HG02938 (cell line): ENCODE measurements around the gene CCNH.

ENCODE experiments used
- ATAC-seq: cut with Tn5 transposase; IDR thresholded peaks from one replicate; pipeline ENCODE4 v1.9.1; 2021; ENCODE audit warnings: mild to moderate bottlenecking, moderate library complexity; ENCODE audit not compliant: unreplicated experiment

Gene CCNH

DNA sequence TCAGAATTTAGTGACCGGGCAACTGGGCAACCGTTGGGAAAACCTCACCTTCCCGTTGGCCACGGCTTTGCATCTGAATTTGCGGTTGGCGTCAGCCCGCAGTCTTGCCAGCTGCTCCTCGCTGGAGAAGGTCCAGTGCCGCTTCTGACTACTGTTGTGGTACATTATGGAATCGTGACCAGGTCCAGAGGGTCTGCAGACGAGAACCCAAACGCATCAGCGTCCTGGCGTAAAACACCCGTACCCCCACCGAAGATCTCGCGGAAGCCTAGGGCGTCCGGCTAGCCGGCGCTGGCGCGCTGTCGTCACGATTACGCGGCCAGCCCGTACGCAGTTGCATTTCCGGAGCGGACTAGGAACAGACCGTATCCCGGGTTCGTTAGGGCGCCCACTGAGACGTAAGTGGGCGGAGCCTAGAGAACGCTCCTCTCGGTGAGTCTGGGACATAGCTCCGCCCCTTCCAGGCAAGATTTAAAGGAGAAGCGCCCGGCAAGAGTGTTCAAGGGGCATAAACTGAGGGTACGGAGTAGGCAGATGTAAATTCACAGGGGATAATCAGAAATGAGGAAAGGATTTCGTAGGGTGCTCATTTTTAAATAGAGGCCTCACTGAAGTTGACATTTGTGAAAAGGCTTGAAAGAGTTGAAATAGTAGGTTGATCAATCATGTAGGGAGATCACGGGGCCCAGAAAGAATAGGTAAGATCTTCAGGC is at the start of gene CCNH:
TSS of gene CCNH (minus strand) at position 301 of the 713 bp plus-strand sequence. CDS start at position 165, 136 bp downstream.
- peak; percentile 99 for ATAC-seq

DNA sequence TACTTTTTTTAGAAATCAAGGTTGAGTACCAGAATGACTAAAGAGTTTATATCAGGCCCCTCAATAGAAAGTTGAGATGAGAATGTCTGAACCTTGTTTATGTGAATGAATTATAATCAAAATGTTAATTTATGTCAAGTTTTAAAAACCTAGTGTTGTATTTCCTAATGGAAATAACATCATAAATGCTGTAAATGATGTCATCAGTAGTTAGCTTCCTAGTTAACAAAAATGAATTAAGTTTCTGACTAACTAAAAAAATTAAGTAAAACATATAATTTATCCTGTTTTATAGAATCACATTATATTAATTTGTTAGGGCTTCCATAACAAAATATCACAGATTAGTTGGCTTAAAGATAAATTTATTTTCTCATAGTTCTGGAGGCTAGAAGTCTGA is 45.0 kb upstream of the CCNH start:
- ATAC-seq, result no peak

DNA sequence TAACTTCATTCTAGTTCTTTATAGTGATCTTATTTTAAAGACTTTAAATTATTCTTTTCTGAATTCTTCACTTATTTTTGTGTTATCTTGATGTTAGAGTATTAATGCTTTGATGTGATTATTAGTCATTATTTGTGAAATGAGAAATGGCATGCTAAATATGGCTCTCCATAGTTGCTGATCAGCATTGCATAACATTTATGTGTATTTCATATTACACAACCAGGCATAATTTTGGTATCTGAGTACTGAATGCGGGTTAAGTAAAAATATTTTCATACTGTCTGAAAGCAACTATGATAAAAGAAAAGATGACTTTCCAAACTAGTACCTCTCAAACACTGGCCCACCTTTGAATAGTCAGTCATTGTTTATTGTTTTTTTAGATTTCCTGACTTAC is 41.1 kb upstream of the CCNH start:
- no peak for ATAC-seq

DNA sequence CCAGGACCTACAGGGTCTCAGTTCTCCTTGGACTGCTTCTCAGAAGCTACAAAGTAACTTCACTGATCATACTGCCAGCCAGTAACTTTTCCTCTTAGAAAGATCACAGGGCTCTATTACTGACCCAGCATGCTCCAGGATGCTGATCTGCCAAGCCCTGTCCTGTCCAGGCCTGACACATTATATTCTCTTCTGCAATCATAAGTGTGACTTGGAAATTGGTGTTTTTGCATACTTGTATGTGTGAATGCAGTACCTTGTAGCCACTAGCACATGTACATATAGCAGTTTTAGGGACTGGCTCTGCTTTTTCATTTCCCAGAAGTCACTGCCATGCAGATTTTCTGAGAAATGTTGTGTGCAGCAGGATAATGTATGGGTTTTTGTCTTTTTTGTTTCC is 40.1 kb upstream of the CCNH start:
- no peak for ATAC-seq

DNA sequence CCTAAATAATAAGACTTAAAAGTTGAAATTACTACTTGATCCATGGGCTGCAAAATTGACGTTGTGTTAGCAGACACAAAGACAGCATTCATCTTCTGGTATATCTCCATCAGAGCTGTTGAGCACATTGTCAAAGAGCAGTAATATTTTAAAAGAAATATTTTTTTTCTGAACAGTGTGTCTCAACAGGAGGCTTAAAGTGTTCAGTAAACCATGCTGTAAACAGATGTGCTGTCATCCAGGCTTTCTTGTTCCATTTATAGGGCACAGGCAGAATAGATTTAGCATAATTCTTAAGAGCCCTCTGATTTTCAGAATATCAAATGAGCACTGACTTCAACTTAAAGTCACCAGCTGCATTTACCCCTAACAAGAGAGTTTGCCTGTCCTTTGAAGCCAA is 29.7 kb upstream of the CCNH start:
- no peak for ATAC-seq

DNA sequence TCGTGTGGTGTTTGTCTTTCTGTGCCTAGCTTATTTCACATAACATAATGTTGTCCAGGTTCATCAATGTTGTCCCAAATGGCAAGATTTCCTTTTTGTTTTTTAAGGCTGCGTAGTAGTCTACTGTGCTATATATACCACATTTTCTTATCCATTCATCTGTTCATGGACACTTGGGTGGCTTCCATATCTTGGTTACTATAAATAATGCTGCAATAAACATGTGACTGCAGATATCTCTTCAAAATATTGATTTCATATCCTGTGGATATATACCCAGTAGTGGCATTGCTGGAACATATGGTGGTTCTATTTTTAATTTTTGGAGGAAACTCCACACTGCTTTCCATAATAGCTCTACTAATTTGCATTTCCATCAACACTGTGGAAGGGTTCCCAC is 25.5 kb upstream of the CCNH start:
- no peak for ATAC-seq

DNA sequence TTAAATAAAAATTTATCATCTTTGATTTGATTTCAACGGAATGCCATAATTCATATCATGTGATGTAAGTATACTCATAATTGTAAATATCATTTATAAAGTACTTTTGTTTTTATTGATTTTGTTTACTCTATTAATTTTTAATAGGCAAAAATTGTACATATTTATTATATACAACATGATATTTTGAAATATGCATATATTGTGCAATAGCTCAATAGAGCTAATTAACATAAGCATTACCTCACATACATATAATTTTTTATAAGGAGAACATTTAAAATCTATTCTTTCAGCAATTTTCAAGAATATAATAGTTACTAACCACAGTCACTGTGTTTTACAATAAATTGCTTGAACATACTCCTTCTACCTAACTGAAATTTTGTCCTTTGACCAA is 25.0 kb upstream of the CCNH start:
- ATAC-seq, result no peak

DNA sequence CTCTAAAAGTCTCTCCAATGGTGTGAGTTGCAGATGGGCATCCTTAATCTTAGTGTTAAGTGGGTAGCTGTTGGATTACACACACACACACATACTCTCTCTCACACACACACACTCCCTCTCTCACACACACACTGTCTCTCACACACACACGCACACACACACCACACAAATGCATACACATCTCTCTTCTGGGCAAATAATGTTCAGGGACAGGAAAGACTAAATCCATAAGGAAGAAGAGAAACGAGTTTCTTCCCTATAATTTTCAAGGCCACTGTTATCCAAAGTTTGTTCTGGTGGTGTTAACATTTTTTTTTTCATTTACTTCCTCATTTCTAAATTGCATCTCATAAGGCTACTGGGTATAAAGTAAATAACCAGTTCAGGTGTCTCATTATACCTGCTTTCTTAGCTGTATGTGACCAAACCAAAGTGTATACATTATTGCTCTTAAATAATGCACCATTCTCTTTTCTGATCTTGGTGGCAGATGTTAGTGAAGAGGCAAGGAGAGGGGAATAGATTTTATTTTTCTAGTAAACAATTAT is 22.5 kb upstream of the CCNH start:
- no peak for ATAC-seq

DNA sequence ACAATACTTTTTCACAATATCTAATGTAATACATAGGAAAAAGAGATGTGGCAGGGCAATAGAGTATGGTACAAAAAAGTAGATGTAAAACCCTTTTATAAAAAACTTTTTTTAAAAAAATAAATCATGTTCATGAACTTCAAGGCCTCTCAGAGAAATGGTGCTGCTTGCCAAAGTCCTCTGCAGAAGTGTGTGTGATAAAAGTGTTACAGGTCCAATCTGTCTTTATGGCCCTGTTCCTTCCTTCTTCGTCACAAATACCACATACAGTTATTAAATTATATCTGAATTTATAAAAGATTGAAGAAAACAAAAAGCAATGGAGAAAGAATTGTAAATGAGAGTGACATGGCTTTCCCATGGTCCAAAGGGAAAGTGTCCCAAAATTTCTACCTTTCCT is 21.7 kb upstream of the CCNH start:
- ATAC-seq, result no peak

DNA sequence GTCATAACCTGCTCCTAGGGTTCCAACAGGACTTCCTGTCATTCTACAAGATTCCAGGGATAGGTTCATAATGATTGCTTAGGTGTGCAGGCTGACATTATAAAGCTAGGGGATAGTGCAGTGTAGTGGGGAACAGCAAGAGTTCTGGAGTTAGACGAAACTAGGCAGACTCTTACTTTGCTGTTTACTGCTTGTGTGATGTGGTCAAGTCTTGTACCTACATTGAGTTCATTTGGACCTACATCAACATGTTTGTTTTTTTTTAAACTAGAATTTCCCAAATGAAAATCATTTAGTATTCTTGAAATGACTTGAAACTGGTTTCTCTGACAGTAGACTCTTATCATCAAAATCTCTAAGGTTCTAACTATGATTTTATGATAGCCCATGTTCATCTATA is 21.2 kb upstream of the CCNH start:
- ATAC-seq, result no peak

DNA sequence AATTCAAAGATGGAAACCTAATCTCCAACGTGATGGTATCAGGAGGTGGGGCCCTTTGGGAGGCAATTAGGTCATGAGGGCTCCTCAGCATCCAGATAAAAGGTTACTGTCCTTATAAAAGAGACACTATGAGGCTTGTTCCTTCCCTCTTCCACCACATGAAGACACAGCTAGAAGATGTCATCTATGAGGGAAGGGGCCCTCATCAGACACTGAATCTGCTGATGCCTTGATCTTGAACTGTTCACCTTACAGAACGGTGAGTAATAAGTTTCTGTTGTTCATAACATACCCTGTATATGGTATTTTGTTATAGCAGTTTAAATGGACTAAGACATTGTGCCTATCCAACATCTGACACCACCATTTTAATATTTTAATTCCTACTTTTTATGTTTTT is 19.7 kb upstream of the CCNH start:
- ATAC-seq, result no peak

DNA sequence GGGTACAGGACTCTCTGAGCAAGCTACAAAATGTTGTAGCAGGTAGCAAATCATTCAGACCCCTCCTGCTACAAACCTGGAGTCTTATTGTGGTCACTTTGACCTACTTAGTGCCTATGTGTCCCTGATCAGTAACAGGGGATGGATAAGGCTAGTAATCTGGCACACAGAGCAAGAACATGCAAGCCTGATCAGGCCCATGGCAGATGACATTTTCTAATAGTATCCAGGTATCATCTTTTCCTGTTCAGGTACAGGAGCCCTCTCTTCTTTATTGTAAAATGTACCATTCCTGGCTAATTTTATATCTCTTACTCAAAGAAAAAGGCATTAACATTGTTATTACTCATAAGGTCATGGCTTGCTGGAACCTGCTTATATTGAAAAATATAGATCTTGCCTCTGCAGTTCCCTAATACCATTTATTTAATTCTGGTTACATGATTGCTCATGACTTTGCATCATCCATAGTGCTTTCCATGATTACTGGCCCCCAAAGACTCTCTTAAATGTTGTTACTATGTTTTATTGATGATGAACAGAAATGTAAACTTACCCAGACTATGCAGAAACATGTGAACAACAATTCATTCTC is 18.2 kb upstream of the CCNH start:
- no peak for ATAC-seq

DNA sequence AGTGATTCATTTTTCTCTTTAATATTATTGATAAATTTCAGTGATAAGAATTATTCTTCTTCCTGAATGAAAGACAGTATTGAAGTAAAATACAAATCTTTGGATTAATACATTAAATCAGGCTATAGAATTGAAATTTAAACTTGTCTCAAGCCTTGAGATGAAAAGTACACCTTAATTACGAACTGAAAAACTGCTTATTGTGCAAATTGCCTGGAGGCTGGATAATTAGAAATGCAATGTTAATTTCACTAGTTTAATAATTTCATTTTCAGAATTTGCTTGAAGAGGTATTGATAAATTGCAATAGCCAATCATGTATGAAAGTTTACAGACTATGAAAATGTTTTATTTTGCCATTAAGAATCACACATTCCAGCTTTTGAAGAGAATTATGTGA is 11.0 kb upstream of the CCNH start:
- no peak for ATAC-seq

DNA sequence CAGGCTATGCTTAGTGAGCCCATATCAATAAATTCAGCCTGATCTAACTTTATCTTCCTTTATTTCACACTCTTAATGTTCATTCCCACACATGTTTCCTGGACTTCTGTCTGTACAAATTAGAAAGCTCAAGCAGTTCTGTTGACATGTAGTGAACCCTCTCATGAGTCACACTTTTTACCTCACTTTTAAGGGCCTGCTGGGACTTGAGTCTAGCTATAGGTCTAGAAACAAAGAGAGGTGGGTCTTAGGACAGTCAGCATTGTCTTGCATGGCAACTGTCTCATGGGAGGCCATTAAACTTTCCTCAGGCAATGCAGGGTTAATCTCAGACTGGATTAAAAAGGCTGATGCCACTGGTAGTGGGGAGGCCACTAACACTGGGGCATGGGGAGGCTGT is 8.6 kb upstream of the CCNH start:
- ATAC-seq, result no peak

DNA sequence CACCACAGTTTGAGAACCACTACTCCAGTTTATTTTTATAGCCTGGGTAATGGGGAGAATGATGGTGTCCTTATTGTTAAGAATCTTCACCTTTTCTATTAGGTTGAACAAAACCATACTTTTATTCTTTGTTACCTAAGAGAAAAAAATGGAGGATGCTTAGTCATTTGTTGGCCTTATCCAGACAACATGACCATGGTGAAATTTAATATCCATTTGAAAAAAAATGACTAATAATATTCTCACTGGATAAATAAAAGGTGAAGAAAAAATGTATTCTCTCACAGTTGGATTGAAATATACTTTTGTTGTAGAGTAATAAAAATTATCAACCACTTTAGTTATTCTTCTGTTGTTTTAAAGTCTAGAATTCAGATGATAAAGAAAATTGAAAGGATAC is 5.8 kb upstream of the CCNH start:
- no peak for ATAC-seq

DNA sequence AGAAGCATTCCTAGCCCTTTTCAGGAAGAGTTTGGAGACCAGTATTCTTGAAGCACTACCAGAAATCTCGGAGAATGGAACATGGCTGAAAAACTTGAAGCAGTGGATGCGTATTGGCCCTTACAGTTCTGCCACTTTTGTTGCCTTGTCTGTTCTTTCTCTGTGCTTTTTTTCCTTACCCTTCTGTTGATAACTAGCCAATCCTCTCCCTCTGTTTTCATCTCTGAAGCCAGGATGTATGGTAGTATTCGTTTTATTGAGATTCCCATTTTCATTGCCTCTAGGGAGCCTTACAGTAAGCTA is 564 bp upstream of the CCNH start:
- no peak for ATAC-seq

DNA sequence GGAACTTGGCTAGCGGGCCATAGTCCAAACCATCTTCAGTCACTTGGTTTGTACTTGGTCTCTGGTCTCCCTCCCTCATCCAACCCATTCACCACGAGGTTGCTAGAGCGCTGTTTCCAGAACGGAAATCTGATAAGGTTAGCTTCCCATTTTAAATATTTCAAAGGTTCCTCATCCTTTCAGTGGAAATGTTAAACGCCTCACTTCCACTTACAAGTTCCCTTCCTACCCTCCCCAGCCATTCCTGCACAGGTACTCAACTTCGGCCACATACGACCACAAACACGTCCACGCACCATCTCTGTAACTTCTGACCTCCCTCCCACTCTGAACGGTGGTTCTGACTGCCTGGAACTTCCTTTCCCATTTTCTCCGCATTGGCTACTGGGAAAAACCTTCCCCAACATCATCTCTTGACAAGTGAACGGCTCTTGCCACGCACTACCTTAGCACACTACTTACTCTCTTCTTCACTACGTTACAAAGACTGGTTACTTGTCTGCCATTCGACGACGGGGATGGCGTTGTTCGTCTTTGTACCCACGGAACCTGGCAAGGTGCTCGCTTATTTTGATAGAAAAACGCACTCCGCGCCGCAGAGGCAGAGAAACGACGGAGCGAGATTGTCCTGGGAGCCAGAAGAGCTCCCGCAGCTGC is 629 bp downstream of the CCNH start:
- ATAC-seq, result peak; percentile 17

DNA sequence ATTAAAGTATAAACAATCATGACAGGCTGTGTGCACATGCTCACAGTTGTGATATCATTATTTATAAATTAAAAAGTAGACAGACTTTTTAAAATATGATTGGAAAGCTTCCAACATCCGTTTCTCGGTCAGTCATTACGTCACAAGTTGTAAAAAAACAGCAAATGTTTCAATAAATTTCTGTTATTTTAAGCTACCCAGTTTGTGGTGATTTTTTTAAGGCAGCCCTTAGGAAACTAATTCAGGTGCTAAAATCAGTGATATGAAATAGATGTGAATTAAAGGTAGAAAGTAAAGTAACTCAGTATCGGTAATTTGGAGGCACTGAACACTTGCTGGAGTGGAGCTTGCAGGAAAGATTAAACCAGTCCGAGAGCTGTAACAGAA is 1.2 kb downstream of the CCNH start:
- no peak for ATAC-seq

DNA sequence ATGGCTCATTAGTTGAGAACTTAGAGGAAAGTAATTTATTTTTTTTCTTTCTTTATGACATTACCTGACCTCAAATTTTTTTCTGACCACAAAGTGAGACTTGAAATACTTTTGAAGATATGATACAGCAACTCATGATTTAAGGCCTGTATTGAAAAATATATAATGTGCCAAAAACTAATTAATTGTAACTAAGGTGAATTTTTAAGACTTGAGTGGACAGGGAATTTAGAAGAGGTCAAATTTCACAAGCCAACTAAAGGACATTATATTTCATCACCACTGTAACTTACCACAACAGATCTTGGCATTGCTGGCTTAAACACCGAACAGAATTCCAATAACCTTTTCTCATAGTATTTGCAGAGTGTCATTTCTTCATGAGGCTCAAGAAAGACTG is 1.8 kb downstream of the CCNH start:
- no peak for ATAC-seq

DNA sequence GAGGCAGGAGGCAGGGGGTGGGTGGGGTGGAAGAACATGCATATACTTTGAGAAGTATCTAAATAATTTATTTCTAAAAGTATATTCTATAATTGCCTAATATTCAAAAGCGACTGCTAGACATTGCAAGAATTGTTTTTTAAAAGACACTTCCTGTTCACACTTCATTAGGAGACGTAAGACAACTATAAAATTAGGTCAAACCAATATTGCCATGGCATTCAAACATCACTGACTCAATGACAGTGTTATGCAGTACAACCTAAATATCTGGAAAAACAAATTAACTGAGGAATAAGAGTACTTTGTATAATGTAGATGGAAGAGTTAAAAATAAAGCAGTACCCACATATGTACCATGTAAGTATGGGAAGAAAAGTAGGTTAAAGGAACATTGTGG is 4.5 kb downstream of the CCNH start:
- no peak for ATAC-seq

DNA sequence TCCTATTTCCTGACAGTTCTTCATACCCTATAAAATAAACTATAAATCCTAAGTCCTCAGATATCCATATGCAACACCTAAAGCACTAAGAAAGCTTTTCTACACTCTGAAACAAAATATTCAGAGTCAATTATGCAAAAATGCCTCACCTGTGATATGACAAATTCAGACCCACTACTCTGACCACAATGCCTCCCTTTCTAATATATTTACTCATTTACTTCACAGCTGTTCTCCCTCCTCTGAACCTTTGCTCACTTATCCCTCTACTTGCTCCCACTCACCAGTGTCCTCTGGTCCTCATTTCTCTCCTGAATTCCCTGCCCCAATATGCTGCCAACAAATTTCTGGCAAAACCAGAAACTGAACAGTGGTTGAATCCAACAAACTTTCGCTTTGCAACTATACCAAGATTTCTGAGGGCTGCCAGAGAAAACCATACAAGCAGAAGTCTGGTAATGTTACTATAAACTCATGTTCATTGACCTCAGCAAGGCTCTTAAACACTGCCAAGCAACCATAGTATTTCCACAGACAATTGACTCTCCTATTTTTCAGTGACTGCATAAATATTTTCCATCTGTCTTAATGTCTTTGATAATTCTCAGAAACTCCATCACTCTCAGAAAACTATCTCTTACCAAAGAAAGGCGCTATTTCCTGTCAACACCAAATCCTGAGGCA is 7.1 kb downstream of the CCNH start:
- ATAC-seq, result no peak

DNA sequence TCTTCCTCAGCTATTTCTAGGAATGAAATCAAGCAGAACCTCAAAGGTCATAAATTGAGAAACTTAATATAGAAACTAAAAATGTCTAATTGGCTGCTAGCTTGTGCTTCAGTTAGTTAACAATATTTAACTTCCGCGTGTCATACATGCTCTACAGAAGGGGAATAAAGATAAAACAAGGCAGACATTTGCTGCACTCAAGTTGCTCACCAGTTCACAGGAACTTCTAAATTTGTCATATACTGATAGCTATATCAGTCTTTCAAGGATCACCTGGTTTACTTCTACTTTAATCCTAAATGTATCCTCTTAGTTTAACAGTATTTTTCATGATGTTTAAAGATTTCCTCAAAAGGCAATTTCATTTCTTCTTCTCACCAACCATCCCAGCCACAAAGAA is 8.4 kb downstream of the CCNH start:
- no peak for ATAC-seq
